CD4-positive, alpha-beta T cell treated with Interleukin-4 for 4 hours (primary cell): ENCODE measurements around the gene STAT6.
A peak's percentile ranks its signal among the peaks of the same experiment; 100 is the strongest.

Experiments used
- DNase-seq: peaks from one replicate; pipeline ENCODE4 v3.0.0-alpha.2; 2020

Gene STAT6

DNA sequence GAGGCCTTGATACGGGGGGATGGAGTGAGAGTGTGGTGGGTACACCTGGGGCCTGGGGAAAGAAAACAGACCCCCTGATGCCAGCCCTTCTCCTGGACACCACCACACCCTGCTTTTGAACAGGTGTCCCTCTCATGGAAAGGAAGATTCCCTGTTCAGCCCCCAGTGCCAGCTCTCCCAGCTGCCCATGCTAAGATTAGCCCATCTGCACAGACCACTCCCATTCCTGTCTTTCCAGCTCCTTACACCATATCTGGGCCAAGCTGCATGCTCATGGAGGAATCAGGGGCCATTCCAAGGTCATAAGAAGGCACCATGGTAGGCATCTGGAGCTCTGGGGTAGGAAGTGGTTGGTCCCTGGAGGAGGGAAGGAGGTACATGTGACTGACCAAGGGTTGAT is 12.6 kb downstream of the STAT6 start:
- no peak for DNase-seq

DNA sequence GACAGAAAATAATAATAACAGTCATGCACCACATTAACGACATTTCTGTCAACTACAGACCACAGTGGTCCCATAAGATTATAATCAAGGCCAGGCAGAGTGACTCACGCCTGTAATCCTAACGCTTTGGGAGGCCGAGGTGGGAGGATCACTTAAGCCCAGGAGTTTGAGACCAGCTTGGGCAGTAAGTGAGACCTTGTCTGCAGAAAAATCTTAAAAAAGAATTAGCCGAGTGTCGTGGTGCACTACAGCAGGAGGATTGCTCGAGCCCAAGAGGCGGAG is 13.7 kb downstream of the STAT6 start:
- DNase-seq: no peak

DNA sequence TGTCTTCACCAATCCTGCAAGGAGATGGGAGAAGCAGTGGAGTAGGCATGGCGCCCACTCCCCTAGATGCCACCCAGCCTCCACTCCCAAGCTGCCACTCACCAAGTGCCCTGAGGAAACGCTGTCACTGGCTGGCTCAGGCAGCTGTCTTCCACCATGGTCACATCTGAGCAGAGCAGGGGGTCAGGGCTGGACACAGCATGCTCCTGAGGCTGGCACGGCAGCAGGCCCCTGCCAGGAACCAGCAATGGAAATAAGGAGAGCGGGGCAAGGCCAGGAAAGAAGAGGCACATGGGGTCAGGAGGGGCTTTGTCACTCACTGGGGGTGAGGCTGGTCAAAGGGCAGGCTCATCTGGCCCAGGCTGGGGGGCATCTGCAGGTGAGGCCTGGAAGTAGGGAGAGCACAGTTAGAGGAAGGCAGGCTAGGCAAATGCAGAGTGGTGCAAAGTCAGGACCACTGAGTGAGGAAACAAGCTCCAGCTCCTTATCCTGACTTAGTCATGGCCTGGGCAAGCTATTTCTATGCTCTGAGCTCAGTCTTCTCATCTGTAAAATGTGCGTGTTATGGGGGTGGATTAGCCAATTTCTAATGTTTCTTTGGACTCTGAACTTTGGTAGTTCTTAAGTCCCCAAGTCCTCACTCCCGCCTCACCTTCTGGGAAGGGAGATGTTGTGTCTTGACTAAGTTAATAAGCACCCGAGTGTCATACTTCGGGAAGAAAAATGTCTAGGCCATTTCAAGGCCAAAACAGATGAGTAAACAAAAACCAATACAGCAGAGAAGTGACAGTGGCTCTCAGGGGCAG is 14.2 kb downstream of the STAT6 start:
- no peak for DNase-seq

DNA sequence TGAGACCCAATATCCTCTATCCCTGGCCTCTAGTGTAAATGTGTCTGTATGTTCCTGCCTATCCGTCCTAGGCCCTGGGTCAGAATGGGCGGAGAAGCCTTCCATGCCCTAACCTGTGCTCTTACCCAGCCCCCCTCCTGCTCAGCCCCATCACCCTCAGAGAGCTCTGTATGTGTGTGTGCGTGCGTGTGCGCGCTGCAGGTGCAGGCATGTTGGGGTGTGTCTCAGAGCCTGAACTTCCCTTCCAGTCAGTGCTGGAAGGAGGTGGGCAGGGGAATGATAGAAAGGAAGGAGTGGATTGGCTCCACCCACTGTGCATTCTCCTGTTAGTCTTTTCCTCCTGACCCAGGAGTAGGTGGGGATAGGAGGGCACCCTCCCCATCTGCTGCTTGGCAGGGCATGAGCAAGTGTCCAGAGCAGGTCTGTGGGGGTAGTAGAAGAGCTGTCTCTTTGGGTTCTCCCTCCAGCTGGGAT is 15.0 kb downstream of the STAT6 start:
- no peak for DNase-seq

DNA sequence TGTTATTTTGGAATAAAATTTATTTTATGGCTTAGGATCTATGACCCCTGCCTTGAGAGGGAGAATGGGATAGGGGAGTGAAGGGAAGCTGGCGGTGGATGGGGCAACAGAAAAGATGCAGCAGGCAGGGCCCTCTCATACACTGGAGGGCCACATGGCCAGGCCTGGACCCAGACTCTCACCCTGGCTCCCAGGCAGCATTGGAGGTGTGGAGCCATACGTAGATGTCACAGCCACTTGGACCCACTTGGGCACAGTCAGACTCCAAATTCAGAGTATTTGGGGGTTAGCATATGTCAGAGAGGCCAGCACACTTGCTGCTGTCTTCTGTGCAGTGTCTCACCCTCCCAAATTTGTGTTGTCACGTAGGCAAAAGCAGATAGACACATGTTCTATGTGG is 15.7 kb downstream of the STAT6 start:
- no peak for DNase-seq

DNA sequence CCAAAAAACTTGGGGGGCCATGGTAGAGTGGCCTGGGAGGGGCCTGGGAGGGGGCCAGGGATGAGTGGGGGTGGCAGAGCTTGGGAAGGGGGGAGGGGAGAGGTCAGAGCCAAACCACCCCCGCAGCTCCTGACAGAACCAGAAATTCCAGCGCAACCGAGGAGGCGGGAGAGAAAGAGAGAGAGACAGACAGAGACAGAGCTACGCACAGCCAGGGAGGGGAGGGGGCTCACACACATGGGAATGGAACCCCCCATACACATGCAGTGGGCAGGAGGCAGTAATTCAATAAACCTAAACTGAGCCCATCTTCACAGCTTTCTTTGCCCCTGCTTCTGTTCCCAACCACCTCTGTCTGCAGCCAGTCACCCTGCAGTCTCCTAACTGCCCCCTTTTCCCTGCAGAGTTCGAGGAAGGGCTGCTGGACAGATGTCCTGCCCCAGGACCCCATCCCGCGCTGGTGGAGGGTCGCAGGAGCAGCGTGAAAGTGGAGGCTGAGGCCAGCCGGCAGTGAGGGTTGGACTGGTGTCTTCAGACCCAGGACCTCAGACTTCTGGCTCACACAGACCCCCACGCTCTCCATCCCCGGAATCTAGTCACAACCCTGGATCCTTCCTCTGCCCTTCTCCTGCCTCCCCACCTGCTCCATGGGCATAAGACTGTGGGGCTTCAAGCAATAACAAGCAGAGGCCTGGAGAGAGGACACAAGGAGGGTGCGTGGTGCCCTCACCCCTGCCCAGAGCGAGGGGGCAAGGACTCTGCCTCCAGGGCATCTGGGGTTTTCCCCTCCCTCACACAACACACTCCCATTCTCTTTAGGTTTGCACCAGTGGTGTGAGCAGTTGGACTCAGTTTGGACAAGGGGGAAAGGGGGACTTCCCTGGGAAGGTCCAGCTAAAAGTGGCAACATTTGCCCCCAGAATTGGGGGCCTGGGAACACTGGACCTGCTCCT is 16.7 kb downstream of the STAT6 start:
- DNase-seq: no peak

DNA sequence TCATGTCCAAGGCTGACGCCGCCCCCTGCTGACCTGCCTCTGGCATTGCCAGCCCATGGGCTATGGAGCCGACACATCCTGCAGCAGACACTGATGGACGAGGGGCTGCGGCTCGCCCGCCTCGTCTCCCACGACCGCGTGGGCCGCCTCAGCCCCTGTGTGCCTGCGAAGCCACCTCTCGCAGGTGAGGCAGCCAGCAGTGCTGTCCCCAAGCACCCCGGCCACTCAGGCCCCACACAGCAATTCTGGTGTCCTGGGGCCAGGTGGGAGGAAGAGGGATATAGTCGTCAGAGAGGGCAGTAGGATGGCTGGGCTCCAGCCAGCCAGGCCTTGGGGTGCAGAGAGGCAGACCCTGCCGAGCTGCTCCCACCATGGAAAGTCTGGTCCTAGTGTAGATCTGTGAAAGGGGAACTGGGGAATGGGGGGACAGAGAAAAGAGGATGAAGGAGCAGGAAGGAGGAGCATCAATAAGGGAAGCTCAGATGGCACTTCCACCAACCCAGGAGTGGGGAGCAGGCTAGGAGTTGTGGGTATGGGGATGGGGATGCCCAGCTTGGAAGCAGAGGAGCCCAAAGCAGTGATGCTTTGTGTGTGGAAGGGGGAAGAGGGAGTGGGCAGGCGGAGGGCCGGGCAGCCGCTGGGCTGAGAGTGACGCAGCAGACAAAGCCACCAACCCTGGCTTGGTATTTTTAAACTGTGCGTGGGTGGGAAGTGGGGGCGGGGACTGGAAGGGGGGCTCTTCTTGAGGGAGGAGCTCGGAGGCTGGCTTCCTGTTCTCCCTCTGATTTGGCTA is 17.6 kb downstream of the STAT6 start:
- DNase-seq: peak; percentile 50

DNA sequence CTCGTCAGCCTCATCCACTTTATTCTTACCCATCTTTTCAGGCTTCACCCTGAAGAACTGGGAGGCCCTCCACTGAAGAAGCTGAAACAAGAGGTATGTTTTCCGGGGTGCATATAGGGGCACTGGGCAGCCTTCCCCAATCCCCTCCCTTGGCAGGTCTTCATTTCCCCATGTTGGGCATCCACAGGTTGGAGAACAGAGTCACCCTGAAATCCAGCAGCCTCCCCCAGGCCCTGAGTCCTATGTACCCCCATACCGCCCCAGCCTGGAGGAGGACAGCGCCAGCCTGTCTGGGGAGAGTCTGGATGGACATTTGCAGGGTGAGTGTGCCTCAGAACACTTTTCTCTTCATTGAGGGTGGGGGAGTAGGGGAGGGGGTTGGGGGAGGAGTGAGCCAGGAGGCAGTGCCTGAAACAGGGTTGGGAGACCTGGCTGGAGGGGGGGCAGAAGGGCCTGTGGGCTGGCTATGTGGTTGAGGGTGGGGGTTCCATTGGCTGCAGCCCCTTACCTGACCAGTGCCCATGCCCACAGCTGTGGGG is 18.2 kb downstream of the STAT6 start:
- no peak for DNase-seq

DNA sequence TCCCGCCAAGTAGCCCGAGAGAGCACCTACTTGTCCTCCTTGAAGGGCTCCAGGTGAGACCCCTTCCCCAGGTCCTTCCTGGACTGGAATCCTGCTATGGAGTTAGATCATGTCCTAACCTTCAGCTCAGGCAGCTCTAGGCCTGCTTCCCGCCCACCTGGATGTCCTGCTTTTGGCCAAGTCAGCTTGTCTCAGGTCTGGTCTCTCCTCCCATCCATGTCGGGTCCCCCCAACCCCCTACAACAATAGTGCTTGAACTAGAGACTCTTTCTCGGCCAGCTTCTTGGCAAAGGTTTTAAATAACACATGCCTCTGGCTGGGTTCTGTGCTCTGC is 18.7 kb downstream of the STAT6 start:
- DNase-seq: no peak

DNA sequence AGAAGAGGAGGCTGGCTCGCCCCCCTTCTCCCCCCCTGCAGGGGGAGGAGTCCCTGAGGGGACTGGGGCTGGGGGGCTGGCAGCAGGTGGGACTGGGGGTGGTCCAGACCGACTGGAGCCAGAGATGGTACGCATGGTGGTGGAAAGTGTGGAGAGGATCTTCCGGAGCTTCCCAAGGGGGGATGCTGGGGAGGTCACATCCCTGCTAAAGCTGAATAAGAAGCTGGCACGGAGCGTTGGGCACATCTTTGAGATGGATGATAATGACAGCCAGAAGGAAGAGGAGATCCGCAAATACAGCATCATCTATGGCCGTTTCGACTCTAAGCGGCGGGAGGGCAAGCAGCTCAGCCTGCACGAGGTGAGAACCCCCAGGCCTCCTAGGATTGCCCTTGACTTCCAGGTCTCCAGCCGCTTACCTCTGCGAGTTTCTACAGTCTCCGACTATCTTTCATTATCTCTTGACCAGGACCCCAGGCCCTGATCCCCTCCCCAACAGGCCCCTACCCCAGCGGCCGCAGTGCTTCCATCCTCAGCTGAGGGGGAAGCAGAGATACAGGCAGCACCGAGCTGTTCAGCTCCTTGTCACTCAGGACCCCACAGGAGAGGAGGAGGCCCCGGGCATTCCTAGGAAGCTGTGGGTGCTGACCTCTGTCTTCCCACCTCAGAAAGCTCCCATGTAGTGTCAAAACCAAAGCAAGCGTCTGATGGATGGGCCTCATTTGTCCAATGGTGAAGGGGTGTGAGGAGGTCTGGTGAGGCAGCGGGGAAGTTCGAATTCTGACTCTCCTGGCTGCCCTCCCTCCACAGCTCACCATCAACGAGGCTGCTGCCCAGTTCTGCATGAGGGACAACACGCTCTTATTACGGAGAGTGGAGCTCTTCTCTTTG is 19.3 kb downstream of the STAT6 start:
- no peak for DNase-seq

DNA sequence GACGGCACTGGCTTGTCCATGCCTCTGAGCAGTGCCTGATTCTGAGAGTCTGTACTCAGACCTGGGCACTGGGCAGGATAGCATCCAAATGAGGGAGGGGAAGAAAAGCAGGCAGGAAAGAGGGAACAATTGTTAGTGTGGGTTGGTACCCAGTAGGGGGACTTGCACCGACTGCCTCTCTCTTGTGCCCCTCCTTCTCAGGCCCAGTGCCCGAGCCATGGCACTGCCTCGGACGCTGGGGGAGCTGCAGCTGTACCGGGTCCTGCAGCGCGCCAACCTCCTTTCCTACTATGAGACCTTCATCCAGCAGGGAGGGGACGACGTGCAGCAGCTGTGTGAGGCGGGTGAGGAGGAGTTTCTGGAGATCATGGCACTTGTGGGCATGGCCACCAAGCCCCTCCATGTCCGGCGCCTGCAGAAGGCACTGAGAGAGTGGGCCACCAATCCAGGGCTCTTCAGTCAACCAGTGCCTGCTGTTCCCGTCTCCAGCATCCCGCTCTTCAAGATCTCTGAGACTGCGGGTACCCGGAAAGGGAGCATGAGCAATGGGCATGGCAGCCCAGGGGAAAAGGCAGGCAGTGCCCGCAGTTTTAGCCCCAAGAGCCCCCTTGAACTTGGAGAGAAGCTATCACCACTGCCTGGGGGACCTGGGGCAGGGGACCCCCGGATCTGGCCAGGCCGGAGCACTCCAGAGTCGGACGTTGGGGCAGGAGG is 20.1 kb downstream of the STAT6 start:
- no peak for DNase-seq

DNA sequence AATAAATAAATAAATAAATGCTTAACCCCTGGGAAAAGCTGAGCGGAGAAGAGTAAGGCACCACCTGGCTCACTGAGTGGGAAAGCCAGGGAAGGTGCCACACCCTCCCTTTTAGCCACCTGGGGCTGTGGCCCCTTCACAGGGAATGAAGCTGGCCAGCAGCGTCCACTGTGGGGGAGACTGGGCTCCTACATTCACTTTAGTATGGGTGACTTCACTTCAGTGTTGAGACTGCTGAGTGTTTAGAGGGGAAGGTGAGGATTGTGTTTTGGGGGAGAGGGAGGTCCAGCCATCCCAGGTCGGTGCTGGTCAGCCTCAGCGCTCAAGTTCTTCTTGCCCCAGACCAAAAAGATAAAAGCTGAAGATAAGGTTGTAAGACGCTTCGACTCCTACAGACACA is 20.7 kb downstream of the STAT6 start:
- no peak for DNase-seq

DNA sequence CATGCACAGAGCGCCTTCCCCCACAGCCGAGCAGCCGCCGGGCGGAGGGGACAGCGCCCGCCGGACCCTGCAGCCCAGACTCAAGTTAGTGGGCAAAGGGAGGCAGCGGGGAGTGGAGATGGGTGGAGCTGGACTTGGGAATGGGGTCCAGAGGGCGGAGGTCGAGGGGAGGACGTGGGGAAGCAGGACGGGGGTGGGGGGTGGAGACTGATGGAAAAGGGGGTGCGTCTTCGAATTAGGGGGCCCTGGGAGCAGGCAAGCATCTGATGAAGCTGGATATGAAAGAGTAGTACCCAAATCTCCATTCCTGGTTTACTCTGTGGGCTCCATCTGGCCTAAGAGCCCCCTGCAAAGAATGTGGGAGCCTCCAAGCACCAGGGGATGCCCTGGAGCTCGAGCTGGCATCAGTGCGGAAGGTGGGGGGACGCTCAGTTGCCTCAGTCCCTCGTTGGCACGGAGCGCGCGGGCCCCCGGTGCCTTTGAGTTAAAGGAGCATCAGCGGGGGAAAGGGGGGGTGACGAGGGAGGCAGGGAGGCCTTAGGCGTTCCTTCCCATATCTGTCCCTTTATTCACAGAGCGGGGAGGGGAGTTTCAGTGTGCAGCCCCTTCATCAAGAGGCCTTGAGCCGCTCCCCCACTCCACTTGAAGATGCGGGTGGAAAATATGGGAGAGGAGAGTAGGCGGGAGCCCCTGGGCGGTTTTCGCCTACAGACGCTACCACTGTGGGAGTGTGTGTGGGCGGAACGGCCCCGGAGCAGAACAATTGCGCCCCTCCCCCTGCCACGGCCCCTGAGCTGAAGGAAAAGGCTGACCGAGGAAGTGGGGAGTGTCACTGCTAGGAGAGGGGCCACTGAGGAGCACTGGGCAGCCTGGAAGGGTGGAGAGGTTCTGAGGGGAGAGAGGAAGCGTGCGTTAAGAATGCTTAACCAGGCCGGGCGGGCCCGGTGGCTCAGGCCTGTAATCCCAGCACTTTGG is 21.6 kb downstream of the STAT6 start:
- DNase-seq: peak; percentile 35

DNA sequence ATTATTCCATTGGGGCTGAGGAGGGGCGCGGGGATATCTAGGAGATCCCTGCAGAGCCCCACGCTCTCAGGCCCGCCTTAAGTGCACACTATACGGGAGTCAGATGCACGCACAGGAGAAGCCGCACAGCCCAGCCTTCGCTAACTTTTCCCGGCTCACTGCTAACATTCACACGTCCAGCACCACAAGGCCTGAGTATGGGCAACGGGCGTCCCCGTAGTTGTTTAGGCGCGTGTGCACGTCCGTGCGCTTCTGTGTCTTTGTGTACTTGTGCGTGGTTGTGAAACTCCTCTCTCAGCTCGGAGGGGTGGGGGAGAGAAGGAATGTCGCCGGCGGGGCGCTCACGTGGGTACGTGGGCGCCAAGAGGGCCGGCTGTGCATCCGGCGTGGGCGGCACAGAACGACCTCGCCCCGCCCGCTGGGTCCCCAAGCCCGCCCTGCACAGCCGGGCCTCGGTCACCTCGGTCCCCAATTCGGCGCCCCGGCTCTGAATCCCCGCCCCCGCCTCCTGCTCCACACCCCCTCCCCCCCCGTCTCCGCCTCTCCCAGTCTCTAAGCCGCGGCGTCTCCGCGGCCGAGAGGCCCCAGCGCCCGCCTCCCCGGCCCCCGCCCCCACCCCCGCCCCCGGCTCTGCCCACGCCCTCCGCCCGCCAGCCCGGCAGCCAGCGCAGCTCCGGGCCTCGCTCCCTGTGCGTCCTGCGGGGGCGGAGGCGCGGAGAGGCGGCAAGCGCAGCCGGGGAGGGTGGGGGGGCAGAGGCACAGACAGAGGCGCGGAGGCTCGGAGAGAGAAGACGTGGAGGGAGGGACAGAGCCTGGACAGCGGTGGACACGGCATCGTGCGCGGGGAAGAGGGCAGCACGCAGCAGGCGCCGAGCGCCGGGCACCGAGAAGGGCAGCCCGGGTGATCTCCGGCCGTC is 22.6 kb downstream of the STAT6 start, which contains the start of gene NAB2:
Gene NAB2, plus strand, starts transcription at position 761 of the 917 bp plus-strand sequence. CDS start 158 bp downstream, outside the sequence.
- DNase-seq: peak; percentile 96

DNA sequence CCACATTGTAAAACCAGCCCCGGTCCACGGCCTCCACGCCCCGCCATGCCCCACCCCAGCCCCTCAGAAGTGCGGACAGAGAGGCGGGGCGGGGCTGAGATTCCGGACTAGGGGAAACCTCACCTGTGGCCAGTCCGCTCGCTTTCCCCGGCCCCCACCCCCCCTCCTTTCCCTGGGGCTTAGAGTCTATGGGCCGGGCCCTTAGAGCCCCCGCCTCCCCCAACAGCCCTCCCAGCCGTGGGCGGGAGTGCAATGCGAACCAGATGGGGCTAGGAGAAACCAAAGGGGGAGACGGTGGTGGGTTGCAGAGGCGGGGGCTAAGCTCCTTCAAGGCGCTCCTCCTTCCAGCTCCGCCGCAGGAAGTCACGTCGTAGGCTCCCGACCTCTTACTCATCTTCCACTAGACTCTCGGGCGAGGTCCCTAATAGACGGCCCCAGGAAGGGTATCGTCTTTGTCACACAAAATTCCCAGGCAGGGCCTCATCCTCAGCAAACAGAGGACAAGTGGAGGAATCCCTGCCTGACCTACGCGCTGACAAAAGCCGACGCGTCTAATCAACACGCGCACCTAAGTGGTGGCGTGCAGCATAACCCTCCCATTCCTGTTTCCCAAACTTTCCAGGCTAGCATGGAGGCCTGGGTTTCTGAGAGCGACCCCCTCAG is 23.3 kb downstream of the STAT6 start:
- peak; percentile 72 for DNase-seq

DNA sequence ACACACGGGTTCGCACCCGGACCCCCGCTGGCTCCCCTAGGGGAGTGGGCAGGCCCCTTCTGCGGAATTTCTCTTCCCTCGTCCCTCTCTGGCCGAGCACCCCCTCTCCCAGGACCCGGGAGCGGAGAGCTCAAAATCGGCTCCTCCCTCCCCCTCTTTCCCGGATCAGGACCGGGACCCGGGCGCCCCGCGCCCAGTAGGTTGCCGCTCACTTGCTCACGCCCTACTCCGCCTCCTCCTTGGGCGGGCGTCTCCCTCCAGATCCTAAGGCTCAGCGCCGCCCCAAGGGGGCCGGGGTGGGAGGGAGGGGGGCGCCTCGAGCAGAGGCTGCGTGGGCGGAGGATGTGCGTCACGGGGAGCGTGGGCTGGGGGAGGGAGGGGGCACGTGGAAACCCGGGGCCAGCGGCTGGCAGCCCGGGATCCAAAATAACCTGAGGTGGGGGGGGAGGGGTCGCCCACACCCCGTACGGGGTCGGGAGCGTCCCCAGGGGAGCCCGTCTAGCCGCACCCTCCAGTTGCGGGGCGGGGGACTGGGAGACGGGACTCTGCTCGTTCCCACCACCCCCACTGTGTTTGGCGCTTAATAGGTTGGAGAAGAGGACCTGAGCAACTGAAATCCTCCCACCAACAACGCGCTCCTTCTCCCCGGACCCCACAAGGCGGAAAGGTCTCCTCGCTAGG is 24.0 kb downstream of the STAT6 start:
- DNase-seq: peak; percentile 89

DNA sequence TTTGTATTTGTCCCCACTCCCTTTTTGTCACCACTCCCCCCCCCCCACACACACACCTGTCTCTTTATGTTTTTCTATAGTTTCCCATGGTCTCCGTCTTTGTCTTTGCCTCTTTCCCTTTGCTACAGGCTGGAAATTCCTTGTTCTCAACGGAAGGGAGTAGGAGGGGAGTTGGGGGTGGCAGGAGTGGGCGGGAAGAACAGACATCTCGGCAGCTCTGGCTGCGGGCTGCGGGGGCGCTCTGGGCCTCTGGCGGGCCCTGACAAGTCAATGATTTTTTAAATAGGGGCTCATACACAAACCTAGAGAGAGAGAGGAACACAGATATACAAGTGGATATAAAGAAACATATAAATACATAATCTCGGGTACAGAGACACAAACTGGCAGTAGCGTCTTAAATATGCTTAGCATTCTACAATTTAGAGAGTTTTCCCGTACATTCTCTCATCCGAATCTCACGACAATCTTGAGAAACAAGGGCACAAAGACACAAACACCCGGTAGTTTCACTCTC is 24.6 kb downstream of the STAT6 start:
- DNase-seq: peak; percentile 43
